ENCODE measurements around the gene SETD1B. TPM values are rescaled to one million over a fixed set of nuclear protein-coding genes. Genes with fewer than 3 reads are reported as not detected.

Gene SETD1B
- total RNA-seq, 1 experiment from 2014 or later, result 40.4 TPM

GRCh38 chr12:121778567-121779421 lies 25.0 kb upstream of the SETD1B start:
- Histone ChIP-seq H3K79me2 (ENCODE audit: insufficient read depth, low read length) (no peaks in the 10 kb centered on the region), H3K79me1 (ENCODE audit: insufficient read depth, low read depth, low read length, poor library complexity, severe bottlenecking) (no peaks in the 10 kb centered on the region), H2BK15ac (ENCODE audit: low read depth, low read length) (no peak overlapping the region), H4K20me1 (ENCODE audit: control insufficient read depth, insufficient read depth, insufficient read length) (no peaks in the 10 kb centered on the region), H4K91ac (ENCODE audit: insufficient read length, low read depth, low read length) (no peak overlapping the region), H4K8ac (replicated peaks; ENCODE audit: insufficient read length, low read depth, low read length) (no peak overlapping the region), H3K27me3 (ENCODE audit: insufficient read depth, low read length) (no peaks in the 10 kb centered on the region), H3K23ac (ENCODE audit: insufficient read length, low read depth, low read length) (no peak overlapping the region), H4K5ac (ENCODE audit: insufficient read length, low read depth, low read length) (no peak overlapping the region), H3K56ac (ENCODE audit: insufficient read length, low read depth, low read length) (no peak overlapping the region), H3K23me2 (ENCODE audit: insufficient read length, low read depth, low read length, poor library complexity, severe bottlenecking) (no peaks in the 10 kb centered on the region), H2BK12ac (ENCODE audit: insufficient read length, low read depth, low read length) (no peak overlapping the region), H3K4me1 (ENCODE audit: insufficient read depth, low read length) (no peaks in the 10 kb centered on the region), H3K27ac (ENCODE audit: insufficient read length, low read depth, low read length) (no peak overlapping the region), H3K18ac (ENCODE audit: insufficient read length, low read depth, low read length) (no peak overlapping the region), H2BK20ac (ENCODE audit: low read depth, low read length, poor library complexity, severe bottlenecking) (no peak overlapping the region), H3K9me3 (ENCODE audit: control insufficient read depth, low read depth, low read length) (no peaks in the 10 kb centered on the region), H2BK5ac (ENCODE audit: insufficient read length, low read length) (no peak overlapping the region), H2AFZ (ENCODE audit: low read length) (no peak overlapping the region), H3K4ac (ENCODE audit: low read depth, low read length) (no peak overlapping the region), H3T11ph (ENCODE audit: low read length) (no peak overlapping the region), H2BK120ac (ENCODE audit: low read depth, low read length, poor library complexity, severe bottlenecking) (no peak overlapping the region), H3K4me2 (ENCODE audit: insufficient read depth, insufficient read length, low read length) (no peak overlapping the region), H3K14ac (ENCODE audit: insufficient read depth, low read length) (no peak overlapping the region), H2AK5ac (ENCODE audit: insufficient read length, low read length) (no peak overlapping the region), H3K9ac (ENCODE audit: extremely low read depth, insufficient read length, low read length) (no peak overlapping the region)
- H3K27me3 Mint-ChIP-seq (ENCODE audit: low read depth), result peaks cover 5% of the 10 kb centered on the region; the same call in 1 of the 2 replicates
- no peak overlapping the region for H3K4me3 Mint-ChIP-seq
- TF ChIP-seq, protein P1, sequence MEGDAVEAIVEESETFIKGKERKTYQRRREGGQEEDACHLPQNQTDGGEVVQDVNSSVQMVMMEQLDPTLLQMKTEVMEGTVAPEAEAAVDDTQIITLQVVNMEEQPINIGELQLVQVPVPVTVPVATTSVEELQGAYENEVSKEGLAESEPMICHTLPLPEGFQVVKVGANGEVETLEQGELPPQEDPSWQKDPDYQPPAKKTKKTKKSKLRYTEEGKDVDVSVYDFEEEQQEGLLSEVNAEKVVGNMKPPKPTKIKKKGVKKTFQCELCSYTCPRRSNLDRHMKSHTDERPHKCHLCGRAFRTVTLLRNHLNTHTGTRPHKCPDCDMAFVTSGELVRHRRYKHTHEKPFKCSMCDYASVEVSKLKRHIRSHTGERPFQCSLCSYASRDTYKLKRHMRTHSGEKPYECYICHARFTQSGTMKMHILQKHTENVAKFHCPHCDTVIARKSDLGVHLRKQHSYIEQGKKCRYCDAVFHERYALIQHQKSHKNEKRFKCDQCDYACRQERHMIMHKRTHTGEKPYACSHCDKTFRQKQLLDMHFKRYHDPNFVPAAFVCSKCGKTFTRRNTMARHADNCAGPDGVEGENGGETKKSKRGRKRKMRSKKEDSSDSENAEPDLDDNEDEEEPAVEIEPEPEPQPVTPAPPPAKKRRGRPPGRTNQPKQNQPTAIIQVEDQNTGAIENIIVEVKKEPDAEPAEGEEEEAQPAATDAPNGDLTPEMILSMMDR (conservative IDR thresholded peaks at IDR 0.05), result no peak
- peak overlapping the region; percentile 53 to 74 (median 70); a peak in 4 of 7 replicates for H3K27ac Mint-ChIP-seq
- no peaks in the 10 kb centered on the region for H3K9me3 Mint-ChIP-seq
- WGBS (ENCODE audit: extremely low coverage, insufficient read length, low lambda C conversion rate), result no CpG with 5 or more reads among the region's 17 CpGs
- DNase-seq, result peak; percentile 42
- peaks cover 5 to 20% (median 16%) of the 10 kb centered on the region in 3 experiments; a peak in 6 of 7 replicates for H3K36me3 Mint-ChIP-seq (ENCODE audit: insufficient read depth in 1 of 3, low read depth in 3 of 3)
- peaks cover 20 to 27% of the 10 kb centered on the region in 2 experiments for H3K4me1 Mint-ChIP-seq

All from H9 (cell line).